PFSK-1 (cell line): Measurements from ENCODE around the gene HELQ.

ENCODE experiments used
- FOXP2 ChIP-seq: optimal IDR thresholded peaks from 2 replicates; pipeline ENCODE3; 2011; ENCODE audit warnings: borderline replicate concordance, control low read depth, inconsistent platforms; ENCODE audit not compliant: insufficient read depth; ENCODE audit errors: extremely low read length, extremely low read depth
- POLR2AphosphoS5 ChIP-seq: IDR thresholded peaks from 2 replicates; pipeline ENCODE4 v1.6.1; 2012; ENCODE audit warnings: low read depth, mild to moderate bottlenecking, control low read depth, low read length, moderate library complexity
- REST ChIP-seq, 2 experiments: IDR thresholded peaks; 2 replicates each; pipeline versions ENCODE4 v1.6.1 to v1.8.0; 2011 to 2012; ENCODE audit warnings: low read depth in 2 of 2, low read length in 2 of 2, control low read depth in 1 of 2, inconsistent platforms in 1 of 2, mild to moderate bottlenecking in 1 of 2, moderate library complexity in 1 of 2; ENCODE audit not compliant: insufficient read depth in 1 of 2
- TAF1 ChIP-seq: IDR thresholded peaks from 2 replicates; pipeline ENCODE4 v1.6.1; 2012; ENCODE audit warnings: low read length, control low read depth, borderline replicate concordance; ENCODE audit not compliant: insufficient read depth

DNA sequence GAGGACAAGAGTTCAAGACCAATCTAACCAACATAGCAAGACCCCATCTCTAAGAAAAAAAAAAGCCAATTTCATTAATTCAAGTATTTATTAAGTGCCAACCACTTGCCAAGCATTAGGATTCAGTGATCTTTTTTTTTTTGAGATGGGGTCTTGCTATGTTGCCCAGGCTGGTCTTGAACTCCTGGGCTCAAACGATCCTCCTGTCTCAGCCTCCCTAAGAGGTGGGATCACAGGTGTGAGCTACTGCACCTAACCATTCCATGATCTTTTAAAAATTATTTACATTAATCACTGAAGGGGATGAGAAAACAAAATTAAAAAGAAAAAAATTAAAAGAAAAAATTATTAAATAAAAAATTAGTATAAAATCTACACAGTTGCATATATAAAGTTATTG, 24.4 kb downstream of the HELQ start:
- no peak for TF ChIP-seq TAF1
- no peak for TF ChIP-seq REST (IDR thresholded peaks at IDR 0.05; ENCODE audit: insufficient read depth in 1 of 2, low read depth in 2 of 2, low read length in 2 of 2)
- TF ChIP-seq POLR2AphosphoS5, result no peak
- TF ChIP-seq FOXP2, result no peak
